SU-DHL-6 (cell line): ENCODE measurements around the gene NCAPD3.

Source experiments
- H2AFZ ChIP-seq: fragments of 200-600 bp; sonication (generic); 2 replicates; pipeline ENCODE4 v1.6.1; 2014; ENCODE audit warnings: low read depth, mild to moderate bottlenecking, moderate library complexity, mixed read lengths, antibody characterized with exemption, low read length; ENCODE audit not compliant: severe bottlenecking
- H3F3A ChIP-seq: fragments of 200-600 bp; shearing (Covaris generic); 2 replicates; pipeline ENCODE4 v1.6.0; 2016; ENCODE audit warnings: antibody characterized with exemption, mild to moderate bottlenecking; ENCODE audit not compliant: insufficient read depth
- H3K27ac ChIP-seq: fragments of 200-600 bp; sonication (generic); 2 replicates; pipeline ENCODE4 v1.5.1; 2016; ENCODE audit warnings: low read depth, mild to moderate bottlenecking, low read length, moderate library complexity, mixed read lengths
- H3K27me3 ChIP-seq: fragments of 200-600 bp; sonication (generic), shearing (Covaris generic); 2 replicates; pipeline ENCODE4 v1.6.0; 2014; ENCODE audit warnings: mild to moderate bottlenecking, low read length
- H3K36me3 ChIP-seq: fragments of 200-600 bp; sonication (generic); 2 replicates; pipeline ENCODE4 v1.6.1; 2014; ENCODE audit warnings: mild to moderate bottlenecking, low read length, mixed read lengths
- H3K4me2 ChIP-seq: fragments of 300-600, 200-600 bp; shearing (Covaris generic), sonication (generic); 2 replicates; pipeline ENCODE4 v1.6.0; 2014; ENCODE audit warnings: low read length, low read depth, mild to moderate bottlenecking; ENCODE audit not compliant: poor library complexity, severe bottlenecking
- H3K4me3 ChIP-seq: fragments of 200-600 bp; sonication (generic); 2 replicates; pipeline ENCODE4 v1.5.1; 2014; ENCODE audit warnings: antibody characterized with exemption, low read length, mild to moderate bottlenecking, mixed read lengths; ENCODE audit not compliant: insufficient read depth, poor library complexity, severe bottlenecking
- H3K79me2 ChIP-seq: fragments of 200-600 bp; sonication (generic); 2 replicates; pipeline ENCODE4 v1.6.1; 2014; ENCODE audit warnings: mild to moderate bottlenecking, low read length, moderate library complexity; ENCODE audit not compliant: insufficient read depth
- H3K9ac ChIP-seq: fragments of 200-600 bp; sonication (generic); 2 replicates; pipeline ENCODE4 v1.7.0; 2014; ENCODE audit warnings: mild to moderate bottlenecking, low read length
- H3K9me2 ChIP-seq: fragments of 200-600 bp; sonication (generic); replicated peaks from 2 replicates; pipeline ENCODE4 v1.6.1; 2014; ENCODE audit warnings: low read length; ENCODE audit not compliant: insufficient read depth
- H3K9me3 ChIP-seq: fragments of 200-600 bp; sonication (generic); 2 replicates; pipeline ENCODE4 v1.6.1; 2014; ENCODE audit warnings: low read length, mixed read lengths; ENCODE audit not compliant: insufficient read depth
- H4K20me1 ChIP-seq: fragments of 200-600 bp; sonication (generic); 2 replicates; pipeline ENCODE4 v1.6.1; 2014; ENCODE audit warnings: low read depth, mild to moderate bottlenecking, antibody characterized with exemption, low read length, moderate library complexity, mixed read lengths
- EZH2phosphoT487 ChIP-seq: fragments of 200-600 bp; sonication (generic), shearing (Covaris generic); conservative IDR thresholded peaks from 2 replicates; pipeline ENCODE4 v1.6.1; 2018; ENCODE audit warnings: mild to moderate bottlenecking, antibody characterized with exemption, low read length, moderate library complexity, mixed read lengths
- TF ChIP-seq, protein P1 (sequence below): fragments of 200-600 bp; sonication (generic); IDR thresholded peaks from one replicate; pipeline ENCODE4 v1.5.1; 2017; ENCODE audit warnings: antibody characterized with exemption, mild to moderate bottlenecking, low read length, moderate library complexity; ENCODE audit not compliant: insufficient read depth, poor library complexity, severe bottlenecking

NCAPD3 gene

DNA sequence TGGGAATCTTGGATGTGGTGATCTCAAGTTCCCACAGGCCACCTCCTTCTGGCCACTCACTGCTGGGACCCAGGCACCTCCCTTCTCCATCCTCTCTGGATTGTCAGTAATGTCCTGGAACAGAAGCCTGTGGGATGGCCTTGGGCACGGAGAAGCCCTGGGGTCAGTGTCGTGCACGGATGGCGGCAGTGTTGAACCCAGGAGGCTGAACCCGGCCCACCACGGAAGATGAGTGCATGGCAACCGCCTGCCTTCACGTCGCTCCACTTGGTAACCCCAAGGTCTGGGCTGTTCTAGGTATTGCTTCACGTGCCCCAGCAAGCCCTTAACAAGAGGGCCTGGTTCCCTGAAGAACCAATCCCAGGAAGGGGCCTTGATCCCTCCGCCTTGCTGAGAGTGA is 22.3 kb upstream of the NCAPD3 start:
- no peak overlapping the region for H2AFZ ChIP-seq
- H3K9ac ChIP-seq: no peak overlapping the region
- H3K4me2 ChIP-seq: no peak overlapping the region
- no peaks in the 10 kb centered on the region for H3K27me3 ChIP-seq
- no peaks in the 10 kb centered on the region for H3K9me3 ChIP-seq
- H3K4me3 ChIP-seq: no peak overlapping the region
- H4K20me1 ChIP-seq: no peaks in the 10 kb centered on the region
- H3K36me3 ChIP-seq: no peaks in the 10 kb centered on the region
- H3F3A ChIP-seq: no peaks in the 10 kb centered on the region
- no peak overlapping the region for H3K27ac ChIP-seq
- TF ChIP-seq EZH2phosphoT487: no peak
- TF ChIP-seq, protein P1, sequence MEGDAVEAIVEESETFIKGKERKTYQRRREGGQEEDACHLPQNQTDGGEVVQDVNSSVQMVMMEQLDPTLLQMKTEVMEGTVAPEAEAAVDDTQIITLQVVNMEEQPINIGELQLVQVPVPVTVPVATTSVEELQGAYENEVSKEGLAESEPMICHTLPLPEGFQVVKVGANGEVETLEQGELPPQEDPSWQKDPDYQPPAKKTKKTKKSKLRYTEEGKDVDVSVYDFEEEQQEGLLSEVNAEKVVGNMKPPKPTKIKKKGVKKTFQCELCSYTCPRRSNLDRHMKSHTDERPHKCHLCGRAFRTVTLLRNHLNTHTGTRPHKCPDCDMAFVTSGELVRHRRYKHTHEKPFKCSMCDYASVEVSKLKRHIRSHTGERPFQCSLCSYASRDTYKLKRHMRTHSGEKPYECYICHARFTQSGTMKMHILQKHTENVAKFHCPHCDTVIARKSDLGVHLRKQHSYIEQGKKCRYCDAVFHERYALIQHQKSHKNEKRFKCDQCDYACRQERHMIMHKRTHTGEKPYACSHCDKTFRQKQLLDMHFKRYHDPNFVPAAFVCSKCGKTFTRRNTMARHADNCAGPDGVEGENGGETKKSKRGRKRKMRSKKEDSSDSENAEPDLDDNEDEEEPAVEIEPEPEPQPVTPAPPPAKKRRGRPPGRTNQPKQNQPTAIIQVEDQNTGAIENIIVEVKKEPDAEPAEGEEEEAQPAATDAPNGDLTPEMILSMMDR: no peak
- no peaks in the 10 kb centered on the region for H3K79me2 ChIP-seq
- H3K9me2 ChIP-seq: no peaks in the 10 kb centered on the region

DNA sequence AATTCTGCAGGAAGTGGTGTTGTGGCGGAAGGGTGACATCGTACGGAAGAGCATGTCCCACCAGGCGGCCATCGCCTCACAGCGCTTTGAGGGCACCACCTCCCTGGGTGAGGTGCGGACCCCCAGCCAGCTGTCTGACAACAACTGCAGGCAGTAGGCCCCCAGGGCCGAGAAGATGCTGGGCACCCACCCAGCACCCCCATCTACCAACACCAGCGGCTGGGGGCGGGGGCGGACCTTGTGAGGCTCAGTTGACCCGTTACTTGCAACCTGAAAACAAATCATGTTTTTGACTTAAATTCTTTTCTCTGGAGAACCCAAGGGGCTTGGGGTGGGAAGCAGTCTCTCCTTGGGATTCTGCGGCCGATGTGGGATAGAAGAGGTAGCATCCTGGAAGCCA is 21.7 kb upstream of the NCAPD3 start:
- no peaks in the 10 kb centered on the region for H3K9me3 ChIP-seq
- no peak overlapping the region for H3K9ac ChIP-seq
- H3F3A ChIP-seq: no peaks in the 10 kb centered on the region
- no peaks in the 10 kb centered on the region for H3K79me2 ChIP-seq
- no peak overlapping the region for H3K27ac ChIP-seq
- no peak overlapping the region for H3K4me2 ChIP-seq
- no peaks in the 10 kb centered on the region for H3K36me3 ChIP-seq
- H3K9me2 ChIP-seq: no peaks in the 10 kb centered on the region
- H2AFZ ChIP-seq: no peak overlapping the region
- no peaks in the 10 kb centered on the region for H4K20me1 ChIP-seq
- no peak overlapping the region for H3K4me3 ChIP-seq
- H3K27me3 ChIP-seq: no peaks in the 10 kb centered on the region
- no peak for TF ChIP-seq EZH2phosphoT487

DNA sequence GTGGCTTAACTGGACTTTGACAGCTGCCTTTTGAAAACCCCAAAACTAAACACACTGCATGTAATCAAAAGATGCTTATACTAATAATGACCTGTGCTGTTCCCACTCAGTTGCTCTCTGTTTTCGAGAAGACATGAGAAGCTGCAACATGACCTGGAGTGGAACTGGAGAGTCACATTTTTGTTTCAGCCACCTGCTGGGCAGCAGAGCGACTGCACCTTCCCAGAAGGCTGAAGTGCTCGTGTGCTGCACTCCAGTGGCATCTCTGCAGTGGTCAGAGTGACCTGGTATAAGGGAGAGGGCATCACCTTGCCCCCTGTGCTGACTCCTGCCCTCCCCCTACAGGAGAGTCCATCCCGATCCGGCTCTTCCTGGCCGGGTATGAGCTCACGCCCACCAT is 20.8 kb upstream of the NCAPD3 start:
- no peak overlapping the region for H3K9ac ChIP-seq
- no peaks in the 10 kb centered on the region for H4K20me1 ChIP-seq
- H3F3A ChIP-seq: no peaks in the 10 kb centered on the region
- H3K9me3 ChIP-seq: no peaks in the 10 kb centered on the region
- TF ChIP-seq, protein P1: no peak
- TF ChIP-seq EZH2phosphoT487: no peak
- no peak overlapping the region for H3K4me2 ChIP-seq
- no peaks in the 10 kb centered on the region for H3K36me3 ChIP-seq
- no peak overlapping the region for H3K4me3 ChIP-seq
- H3K79me2 ChIP-seq: no peaks in the 10 kb centered on the region
- H3K9me2 ChIP-seq: no peaks in the 10 kb centered on the region
- H2AFZ ChIP-seq: no peak overlapping the region
- H3K27ac ChIP-seq: no peak overlapping the region
- H3K27me3 ChIP-seq: no peaks in the 10 kb centered on the region

DNA sequence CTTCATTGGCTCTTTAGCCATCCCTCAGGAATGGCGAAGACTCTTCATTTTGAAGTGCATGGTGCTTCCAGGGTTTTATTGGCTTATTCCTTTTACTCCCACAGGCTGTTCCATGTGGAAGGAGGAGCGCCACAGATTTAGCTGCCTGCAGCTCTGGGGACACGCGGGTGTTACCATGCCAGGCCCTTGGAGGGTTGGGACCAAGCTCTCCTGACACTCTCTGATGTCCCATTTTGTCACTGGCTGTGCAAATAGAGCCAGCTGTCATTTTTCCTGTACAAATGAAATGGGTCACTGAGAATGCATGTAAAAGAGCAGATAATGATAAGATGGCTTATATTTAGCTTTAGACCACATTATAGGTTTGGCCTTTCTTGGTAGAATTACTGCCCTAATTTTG is 20.1 kb upstream of the NCAPD3 start:
- no peaks in the 10 kb centered on the region for H4K20me1 ChIP-seq
- no peaks in the 10 kb centered on the region for H3K36me3 ChIP-seq

More for the DNA sequence above, 20.1 kb upstream of the NCAPD3 start:
- Histone ChIP-seq H2AFZ (no peak overlapping the region), H3K27ac (no peak overlapping the region), H3K9ac (no peak overlapping the region), H3K9me3 (no peaks in the 10 kb centered on the region), H3K9me2 (no peaks in the 10 kb centered on the region), H3K4me3 (no peak overlapping the region), H3K79me2 (no peaks in the 10 kb centered on the region), H3K27me3 (no peaks in the 10 kb centered on the region), H3F3A (no peaks in the 10 kb centered on the region), H3K4me2 (no peak overlapping the region)
- TF ChIP-seq EZH2phosphoT487: no peak
- TF ChIP-seq, protein P1: no peak
